IMR-90 (cell line): Measurements from ENCODE around the gene PIP4K2A. TPM values are rescaled to one million over a fixed set of nuclear protein-coding genes. Genes with fewer than 3 reads are reported as not detected.

Experiments
- ATAC-seq: fragments of 200-7000 bp; cut with Tn5 transposase; 2 replicates; pipeline ENCODE4 v1.9.1; 2020; ENCODE audit warnings: low read depth, mild to moderate bottlenecking, moderate library complexity
- BruUV-seq: library from RNA; stranded (reverse); fragments of 400-500 nt; replicated peaks from 2 replicates; lab custom pipeline; 2021; lab: Mats Ljungman, UMichigan
- CTCF ChIA-PET: fragments of 300-600 bp; formaldehyde crosslinking; extraction: SDS; loops from one replicate; lab custom pipeline; 2021; ENCODE audit warnings: antibody characterized with exemption; lab: Yijun Ruan, JAX
- POLR2A ChIA-PET: fragments of 300-600 bp; sonication (Branson Sonifier 250); formaldehyde crosslinking; loops from one replicate; lab custom pipeline; 2022; ENCODE audit warnings: antibody characterized with exemption; ENCODE audit not compliant: unreplicated experiment; lab: Charles Lee
- DNase-seq: peaks from one replicate; pipeline ENCODE4 v3.0.0; 2013
- H2AFZ ChIP-seq: replicated peaks from 2 replicates; pipeline ENCODE3; 2013; ENCODE audit warnings: low read length, mild to moderate bottlenecking; ENCODE audit not compliant: poor library complexity
- H2AK5ac ChIP-seq: 2 replicates; pipeline ENCODE4 v1.6.1; 2013; ENCODE audit warnings: low read depth, low read length, inconsistent platforms
- H2AK9ac ChIP-seq: replicated peaks from 2 replicates; pipeline ENCODE3; 2013; ENCODE audit warnings: mild to moderate bottlenecking, low read depth, low read length, moderate library complexity; ENCODE audit not compliant: poor library complexity
- H2BK120ac ChIP-seq: 2 replicates; pipeline ENCODE4 v1.6.1; 2013; ENCODE audit warnings: low read depth, low read length, inconsistent platforms
- H2BK15ac ChIP-seq: 3 replicates; pipeline ENCODE4 v1.6.1; 2013; ENCODE audit warnings: low read depth, low read length, inconsistent platforms
- H2BK20ac ChIP-seq: 2 replicates; pipeline ENCODE4 v1.6.1; 2013; ENCODE audit warnings: low read depth, mild to moderate bottlenecking, inconsistent platforms, low read length, moderate library complexity
- H2BK5ac ChIP-seq: 2 replicates; pipeline ENCODE4 v1.6.1; 2013; ENCODE audit warnings: mild to moderate bottlenecking, low read depth, low read length, inconsistent platforms; ENCODE audit not compliant: poor library complexity, severe bottlenecking
- H3K14ac ChIP-seq: replicated peaks from 2 replicates; pipeline ENCODE4 v1.6.1; 2013; ENCODE audit warnings: low read depth, low read length, inconsistent platforms
- H3K18ac ChIP-seq: 2 replicates; pipeline ENCODE4 v1.6.1; 2013; ENCODE audit warnings: low read depth, low read length, control low read depth
- H3K23ac ChIP-seq: 2 replicates; pipeline ENCODE4 v1.6.1; 2013; ENCODE audit warnings: low read depth, low read length, inconsistent platforms
- H3K27ac ChIP-seq: 2 replicates; pipeline ENCODE4 v1.5.1; 2013; ENCODE audit warnings: mild to moderate bottlenecking, control low read depth, low read length; ENCODE audit not compliant: insufficient read depth
- H3K27me3 ChIP-seq: 2 replicates; pipeline ENCODE4 v1.6.1; 2013; ENCODE audit warnings: low read length; ENCODE audit not compliant: control insufficient read depth, insufficient read depth
- H3K36me3 ChIP-seq: 2 replicates; pipeline ENCODE4 v1.6.1; 2013; ENCODE audit warnings: low read length, mixed read lengths; ENCODE audit not compliant: control insufficient read depth, insufficient read depth
- H3K4ac ChIP-seq: 2 replicates; pipeline ENCODE4 v1.6.1; 2013; ENCODE audit warnings: low read depth, low read length, inconsistent platforms
- H3K4me1 ChIP-seq: 2 replicates; pipeline ENCODE4 v1.6.1; 2013; ENCODE audit warnings: low read length, mixed read lengths; ENCODE audit not compliant: control insufficient read depth, insufficient read depth
- H3K4me2 ChIP-seq: 2 replicates; pipeline ENCODE4 v1.6.1; 2013; ENCODE audit warnings: low read depth, mild to moderate bottlenecking, control low read depth, low read length, moderate library complexity
- H3K4me3 ChIP-seq: 2 replicates; pipeline ENCODE4 v1.5.1; 2013; ENCODE audit warnings: low read depth, mild to moderate bottlenecking, control low read depth, low read length, moderate library complexity; ENCODE audit not compliant: insufficient read depth
- H3K56ac ChIP-seq: 2 replicates; pipeline ENCODE4 v1.6.1; 2013; ENCODE audit warnings: low read length, inconsistent platforms; ENCODE audit not compliant: insufficient read depth; ENCODE audit errors: extremely low read depth
- H3K79me1 ChIP-seq, 2 experiments: 2 replicates each; pipeline ENCODE4 v1.6.1; 2013; ENCODE audit warnings: low read length in 2 of 2, inconsistent platforms in 1 of 2, low read depth in 1 of 2
- H3K9ac ChIP-seq: 2 replicates; pipeline ENCODE4 v1.6.1; 2013; ENCODE audit warnings: low read depth, low read length, control low read depth
- H3K9me1 ChIP-seq: 2 replicates; pipeline ENCODE4 v1.6.1; 2013; ENCODE audit warnings: low read length, inconsistent platforms; ENCODE audit not compliant: insufficient read depth
- H3K9me3 ChIP-seq: 2 replicates; pipeline ENCODE4 v1.6.1; 2013; ENCODE audit warnings: low read length; ENCODE audit not compliant: control insufficient read depth, insufficient read depth
- H4K20me1 ChIP-seq: 2 replicates; pipeline ENCODE4 v1.6.1; 2013; ENCODE audit warnings: low read length, inconsistent platforms; ENCODE audit not compliant: insufficient read depth
- H4K5ac ChIP-seq: 2 replicates; pipeline ENCODE4 v1.6.1; 2013; ENCODE audit warnings: mild to moderate bottlenecking, low read depth, low read length, control low read depth
- H4K8ac ChIP-seq, 2 experiments: 2 replicates each; pipeline ENCODE4 v1.6.1; 2013; ENCODE audit warnings: low read depth in 2 of 2, low read length in 2 of 2, control low read depth in 1 of 2, inconsistent platforms in 1 of 2
- H4K91ac ChIP-seq: 2 replicates; pipeline ENCODE4 v1.6.1; 2013; ENCODE audit warnings: low read depth, low read length, inconsistent platforms; ENCODE audit not compliant: insufficient read depth
- CEBPB ChIP-seq: IDR thresholded peaks from 2 replicates; pipeline ENCODE4 v1.6.1; 2012; ENCODE audit warnings: low read depth, low read length, improper control_type of control experiment
- FOS ChIP-seq: fragments of 150-350 bp; IDR thresholded peaks from 2 replicates; pipeline ENCODE4 v1.6.1; 2016; ENCODE audit warnings: low read depth, low read length
- MAFK ChIP-seq: IDR thresholded peaks from 2 replicates; pipeline ENCODE4 v1.6.1; 2012; ENCODE audit warnings: low read depth, low read length, improper control_type of control experiment
- MAZ ChIP-seq: IDR thresholded peaks from 2 replicates; pipeline ENCODE4 v1.6.1; 2012; ENCODE audit warnings: low read depth, mild to moderate bottlenecking, low read length, improper control_type of control experiment, moderate library complexity, borderline replicate concordance
- MXI1 ChIP-seq: IDR thresholded peaks from 2 replicates; pipeline ENCODE4 v1.6.1; 2012; ENCODE audit warnings: low read depth, mild to moderate bottlenecking, low read length, moderate library complexity, borderline replicate concordance
- RAD21 ChIP-seq: IDR thresholded peaks from 2 replicates; pipeline ENCODE4 v1.6.1; 2012; ENCODE audit warnings: low read length, improper control_type of control experiment
- RCOR1 ChIP-seq: IDR thresholded peaks from 2 replicates; pipeline ENCODE4 v1.6.1; 2012; ENCODE audit warnings: mild to moderate bottlenecking, low read length, improper control_type of control experiment; ENCODE audit not compliant: insufficient replicate concordance
- WGBS, 2 experiments: methylation state at CpG; one replicate each; pipeline versions ENCODE4 v1.1.5 to v1.1.7; 2013; ENCODE audit warnings: missing lambda C conversion rate in 2 of 2; ENCODE audit not compliant: insufficient read length in 1 of 2; ENCODE audit errors: extremely low coverage in 2 of 2; 5-methylcytosine and 5-hydroxymethylcytosine counted together
- dilution Hi-C: fragments of 300-500 bp; cut with HindIII; formaldehyde crosslinking; loops from one replicate; pipeline ENCODE4 v1.14.3; 2018; ENCODE audit warnings: low sequenced_read_pairs; ENCODE audit not compliant: unreplicated experiment
- in situ Hi-C: fragments of 300-500 bp; cut with MboI; formaldehyde crosslinking; loops from 3 replicates; pipeline ENCODE4 v1.14.3; 2019; ENCODE audit warnings: low sequenced_read_pairs, inconsistent platforms, mixed read lengths
- intact Hi-C: fragments of 100-400 bp; cut with micrococcal nuclease; formaldehyde crosslinking; loops from 2 replicates; pipeline ENCODE4 v1.10.0; 2022
- polyA plus RNA-seq, 3 experiments: library from polyadenylated mRNA; depleted of rRNA; stranded (reverse); fragments of >200 nt; gene quantifications; 2 replicates each; pipeline ENCODE4 v1.2.3, GENCODE V29; 2012; ENCODE audit warnings: low replicate concordance in 1 of 3
- total RNA-seq: library from RNA; depleted of rRNA; stranded (reverse); fragments of >200 nt; gene quantifications from 2 replicates; pipeline ENCODE4 v1.2.3, GENCODE V29; 2012
- TF ChIP-seq, protein P1 (sequence below): fragments of 150-350 bp; IDR thresholded peaks from 2 replicates; pipeline ENCODE4 v1.6.1; 2017; ENCODE audit warnings: mild to moderate bottlenecking, antibody characterized with exemption, low read length, low read depth
- TF ChIP-seq, protein P2 (sequence below): fragments of 150-350 bp; IDR thresholded peaks from 2 replicates; pipeline ENCODE4 v1.6.1; 2016; ENCODE audit warnings: low read depth, mild to moderate bottlenecking, low read length, moderate library complexity, borderline replicate concordance
- TF ChIP-seq, protein P3 (sequence below): conservative IDR thresholded peaks from 2 replicates; pipeline ENCODE4 v1.5.1; 2012; ENCODE audit warnings: mild to moderate bottlenecking, low read depth, low read length, improper control_type of control experiment

The PIP4K2A gene
- total and polyA plus RNA-seq, 2 of the 4 experiments (the other 2 are of a cell fraction), result 9.8 to 18.1 TPM

DNA sequence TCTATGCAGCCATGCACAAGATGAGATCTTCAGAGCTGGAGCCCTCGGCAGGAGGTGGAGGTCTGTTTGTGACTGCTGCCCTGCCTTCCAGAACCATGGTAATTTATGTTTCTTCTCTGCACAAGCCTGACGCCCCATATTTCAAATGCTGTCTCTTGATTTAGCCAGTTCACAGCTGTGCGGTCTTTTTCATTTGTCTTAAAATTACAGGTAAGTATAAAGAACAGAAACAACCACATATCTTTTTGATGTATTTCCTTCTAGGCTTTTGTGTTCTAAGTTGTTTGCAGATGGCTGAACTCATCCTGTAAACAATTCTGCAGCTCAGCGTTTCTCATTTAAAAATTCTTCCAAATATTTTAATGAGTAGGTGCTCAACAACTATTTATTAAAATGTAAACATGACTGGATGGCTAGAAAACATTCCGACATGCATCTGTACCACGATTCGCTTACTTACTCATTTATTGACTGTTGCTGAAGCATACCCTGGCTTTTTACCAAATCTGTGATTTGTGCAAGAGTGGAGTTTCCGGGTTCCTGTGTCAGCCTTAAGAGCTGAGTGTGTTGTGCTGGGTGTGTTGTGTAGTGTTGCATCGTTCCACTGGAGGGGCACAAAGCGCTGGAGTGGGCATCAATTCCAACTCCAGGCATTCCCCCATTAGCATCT, 58.9 kb downstream of the PIP4K2A start:
- no peak overlapping the region for H3K4me3 ChIP-seq
- ChIA-PET CTCF (interaction anchor here (0.8 to 1.3 kb wide), 3 partner anchors 26 to 48 kb away, joined by 3 to 6 read pairs (median 5); no protein-coding TSS in a partner anchor), POLR2A (no interaction called here)
- H3K14ac ChIP-seq, result peak overlapping the region; percentile 65
- H3K27me3 ChIP-seq, result no peaks in the 10 kb centered on the region
- peak overlapping the region; percentile 40 for H3K18ac ChIP-seq
- peak overlapping the region; percentile 46 for H4K5ac ChIP-seq
- peak overlapping the region; percentile 44 for H2AFZ ChIP-seq
- H2BK20ac ChIP-seq, result peak overlapping the region; percentile 93
- H3K4ac ChIP-seq, result peak overlapping the region; percentile 47
- H3K23ac ChIP-seq, result peak overlapping the region; percentile 28; the same call in 1 of the 2 replicates
- H2AK5ac ChIP-seq, result peak overlapping the region; percentile 94; the same call in 1 of the 2 replicates
- peak overlapping the region; percentile 7; the same call in 1 of the 2 replicates for H3K9ac ChIP-seq
- peak overlapping the region; percentile 26 for H2BK5ac ChIP-seq
- dilution Hi-C loops, result no loop called here
- no CpG with 5 or more reads among the region's 10 CpGs for WGBS, 2 experiments
- peak overlapping the region; percentile 21 for H2BK120ac ChIP-seq
- ATAC-seq (peak; percentile 77), DNase-seq (peak; percentile 92)
- H3K9me1 ChIP-seq, result peaks cover 16% of the 10 kb centered on the region
- H4K20me1 ChIP-seq, result no peaks in the 10 kb centered on the region
- intact Hi-C loops, result no loop called here
- no peak overlapping the region; the same call in 1 of the 2 replicates for H3K56ac ChIP-seq
- peak overlapping the region; percentile 20 to 64; a peak in 3 of 4 replicates for H4K8ac ChIP-seq
- peaks cover 39 to 66% of the 10 kb centered on the region in 2 experiments for H3K79me1 ChIP-seq
- no peaks in the 10 kb centered on the region for H3K9me3 ChIP-seq
- peak overlapping the region; percentile 38; the same call in 1 of the 2 replicates for H4K91ac ChIP-seq
- peak overlapping the region; percentile 80 for H3K4me2 ChIP-seq
- TF ChIP-seq RAD21, result peak; percentile 35; the same call in 1 of the 2 replicates
- TF ChIP-seq, protein P1, sequence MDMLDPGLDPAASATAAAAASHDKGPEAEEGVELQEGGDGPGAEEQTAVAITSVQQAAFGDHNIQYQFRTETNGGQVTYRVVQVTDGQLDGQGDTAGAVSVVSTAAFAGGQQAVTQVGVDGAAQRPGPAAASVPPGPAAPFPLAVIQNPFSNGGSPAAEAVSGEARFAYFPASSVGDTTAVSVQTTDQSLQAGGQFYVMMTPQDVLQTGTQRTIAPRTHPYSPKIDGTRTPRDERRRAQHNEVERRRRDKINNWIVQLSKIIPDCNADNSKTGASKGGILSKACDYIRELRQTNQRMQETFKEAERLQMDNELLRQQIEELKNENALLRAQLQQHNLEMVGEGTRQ, result no peak
- no peak for TF ChIP-seq RCOR1
- peak; percentile 46; the same call in 1 of the 2 replicates for TF ChIP-seq MAFK
- TF ChIP-seq MAZ, result peak; percentile 15; the same call in 1 of the 2 replicates
- TF ChIP-seq CEBPB, result peak; percentile 95
- TF ChIP-seq, protein P2, sequence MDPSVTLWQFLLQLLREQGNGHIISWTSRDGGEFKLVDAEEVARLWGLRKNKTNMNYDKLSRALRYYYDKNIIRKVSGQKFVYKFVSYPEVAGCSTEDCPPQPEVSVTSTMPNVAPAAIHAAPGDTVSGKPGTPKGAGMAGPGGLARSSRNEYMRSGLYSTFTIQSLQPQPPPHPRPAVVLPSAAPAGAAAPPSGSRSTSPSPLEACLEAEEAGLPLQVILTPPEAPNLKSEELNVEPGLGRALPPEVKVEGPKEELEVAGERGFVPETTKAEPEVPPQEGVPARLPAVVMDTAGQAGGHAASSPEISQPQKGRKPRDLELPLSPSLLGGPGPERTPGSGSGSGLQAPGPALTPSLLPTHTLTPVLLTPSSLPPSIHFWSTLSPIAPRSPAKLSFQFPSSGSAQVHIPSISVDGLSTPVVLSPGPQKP, result no peak
- TF ChIP-seq FOS, result peak; percentile 25; the same call in 1 of the 2 replicates
- TF ChIP-seq, protein P3, sequence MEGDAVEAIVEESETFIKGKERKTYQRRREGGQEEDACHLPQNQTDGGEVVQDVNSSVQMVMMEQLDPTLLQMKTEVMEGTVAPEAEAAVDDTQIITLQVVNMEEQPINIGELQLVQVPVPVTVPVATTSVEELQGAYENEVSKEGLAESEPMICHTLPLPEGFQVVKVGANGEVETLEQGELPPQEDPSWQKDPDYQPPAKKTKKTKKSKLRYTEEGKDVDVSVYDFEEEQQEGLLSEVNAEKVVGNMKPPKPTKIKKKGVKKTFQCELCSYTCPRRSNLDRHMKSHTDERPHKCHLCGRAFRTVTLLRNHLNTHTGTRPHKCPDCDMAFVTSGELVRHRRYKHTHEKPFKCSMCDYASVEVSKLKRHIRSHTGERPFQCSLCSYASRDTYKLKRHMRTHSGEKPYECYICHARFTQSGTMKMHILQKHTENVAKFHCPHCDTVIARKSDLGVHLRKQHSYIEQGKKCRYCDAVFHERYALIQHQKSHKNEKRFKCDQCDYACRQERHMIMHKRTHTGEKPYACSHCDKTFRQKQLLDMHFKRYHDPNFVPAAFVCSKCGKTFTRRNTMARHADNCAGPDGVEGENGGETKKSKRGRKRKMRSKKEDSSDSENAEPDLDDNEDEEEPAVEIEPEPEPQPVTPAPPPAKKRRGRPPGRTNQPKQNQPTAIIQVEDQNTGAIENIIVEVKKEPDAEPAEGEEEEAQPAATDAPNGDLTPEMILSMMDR, result peak; percentile 27; the same call in 1 of the 2 replicates
- no peak for TF ChIP-seq MXI1
- no peak overlapping the region for H2AK9ac ChIP-seq
- BruUV-seq, result no TSS peak
- H2BK15ac ChIP-seq, result peak overlapping the region; percentile 37; the same call in 2 of the 3 replicates
- peaks cover 12% of the 10 kb centered on the region for H3K4me1 ChIP-seq
- H3K27ac ChIP-seq, result peak overlapping the region; percentile 18; the same call in 1 of the 2 replicates
- no peaks in the 10 kb centered on the region for H3K36me3 ChIP-seq
- in situ Hi-C loops, result no loop called here
